ENCODE measurements around the gene BMI1. TPM values are rescaled to one million over a fixed set of nuclear protein-coding genes. Genes with fewer than 3 reads are reported as not detected.

BMI1 gene
- total RNA-seq, 4 donors from 2014 or later = 29.2 to 63.0 (median 42.5) TPM

DNA sequence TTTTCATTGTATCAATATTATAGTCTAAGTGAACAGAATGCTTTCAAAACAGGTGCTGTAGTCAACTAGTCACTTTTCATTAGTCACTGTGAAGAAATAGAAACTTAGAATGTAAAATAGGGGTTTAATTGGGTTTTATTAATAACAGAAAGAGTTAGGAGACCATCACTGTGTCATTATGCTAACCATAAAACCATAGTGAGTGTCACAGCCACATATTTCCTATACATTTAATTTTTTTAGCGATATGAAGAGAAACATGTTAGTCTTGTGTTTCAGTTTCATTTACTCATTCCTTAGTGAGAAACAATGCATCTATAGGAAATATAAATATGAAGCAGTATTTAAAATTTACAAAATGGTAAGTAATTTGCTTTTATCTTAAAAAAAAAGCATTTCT lies 46.6 kb downstream of the BMI1 start:
- H3K27me3 ChIP-seq = no peaks in the 10 kb centered on the region
- in situ Hi-C loops (cut with MboI; ENCODE audit: low pct_ligation_motif_present in 1 of 4, low pct_unique_long_range_greater_than_20kb in 1 of 4, low sequenced_read_pairs in 3 of 4) (no loop called here), intact Hi-C loops (cut with DNase I; ENCODE audit: low total_unique reads) (no loop called here)
- H3K36me3 ChIP-seq = no peaks in the 10 kb centered on the region
- no peak overlapping the region for H3K4me3 ChIP-seq
- H3K4me1 ChIP-seq = no peaks in the 10 kb centered on the region
- WGBS, 2 donors (ENCODE audit: low coverage in 1 of 2) = 70 to 87% methylated on average over 1 of the region's 1 CpG
- TF ChIP-seq POLR2A (IDR thresholded peaks at IDR 0.05) (no peak), EP300 (IDR thresholded peaks at IDR 0.05; ENCODE audit: low read depth) (no peak), POLR2AphosphoS5 (IDR thresholded peaks at IDR 0.05) (no peak)
- TF ChIP-seq, protein P1, sequence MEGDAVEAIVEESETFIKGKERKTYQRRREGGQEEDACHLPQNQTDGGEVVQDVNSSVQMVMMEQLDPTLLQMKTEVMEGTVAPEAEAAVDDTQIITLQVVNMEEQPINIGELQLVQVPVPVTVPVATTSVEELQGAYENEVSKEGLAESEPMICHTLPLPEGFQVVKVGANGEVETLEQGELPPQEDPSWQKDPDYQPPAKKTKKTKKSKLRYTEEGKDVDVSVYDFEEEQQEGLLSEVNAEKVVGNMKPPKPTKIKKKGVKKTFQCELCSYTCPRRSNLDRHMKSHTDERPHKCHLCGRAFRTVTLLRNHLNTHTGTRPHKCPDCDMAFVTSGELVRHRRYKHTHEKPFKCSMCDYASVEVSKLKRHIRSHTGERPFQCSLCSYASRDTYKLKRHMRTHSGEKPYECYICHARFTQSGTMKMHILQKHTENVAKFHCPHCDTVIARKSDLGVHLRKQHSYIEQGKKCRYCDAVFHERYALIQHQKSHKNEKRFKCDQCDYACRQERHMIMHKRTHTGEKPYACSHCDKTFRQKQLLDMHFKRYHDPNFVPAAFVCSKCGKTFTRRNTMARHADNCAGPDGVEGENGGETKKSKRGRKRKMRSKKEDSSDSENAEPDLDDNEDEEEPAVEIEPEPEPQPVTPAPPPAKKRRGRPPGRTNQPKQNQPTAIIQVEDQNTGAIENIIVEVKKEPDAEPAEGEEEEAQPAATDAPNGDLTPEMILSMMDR (IDR thresholded peaks at IDR 0.05) = no peak
- DNase-seq = no peak
- H3K9me3 ChIP-seq = no peaks in the 10 kb centered on the region
- no peak overlapping the region for H3K27ac ChIP-seq

- Histone ChIP-seq H3K9me3 (no peaks in the 10 kb centered on the region), H3K27me3 (no peaks in the 10 kb centered on the region)
Observed at GRCh38 chr10:22368402-22368801, 47.5 kb downstream of the BMI1 start.

DNA sequence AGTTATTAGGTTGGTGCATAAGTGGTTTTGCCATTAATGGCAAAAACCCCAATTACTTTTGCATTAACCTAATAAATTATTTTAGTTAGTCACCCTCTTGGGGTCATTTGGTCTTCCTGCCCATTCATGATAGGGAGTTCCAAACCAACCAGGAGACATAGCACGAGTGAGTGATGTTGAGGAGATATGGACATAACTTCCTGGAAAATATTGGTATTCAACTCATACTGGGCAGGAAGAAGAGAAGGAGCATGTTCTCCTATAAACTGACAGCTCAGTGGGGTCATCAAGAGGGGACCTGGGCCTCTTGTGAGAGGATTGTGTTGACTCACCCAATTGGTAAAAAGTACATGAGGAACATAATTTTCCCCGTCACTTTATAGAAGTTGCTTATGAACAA lies 48.1 kb downstream of the BMI1 start:
- H3K9me3 ChIP-seq = no peaks in the 10 kb centered on the region
- no peak for TF ChIP-seq POLR2AphosphoS5 (IDR thresholded peaks at IDR 0.05)
- TF ChIP-seq, protein P1 (IDR thresholded peaks at IDR 0.05) = no peak
- TF ChIP-seq POLR2A (IDR thresholded peaks at IDR 0.05) = no peak
- TF ChIP-seq EP300 (IDR thresholded peaks at IDR 0.05; ENCODE audit: low read depth) = no peak
- H3K36me3 ChIP-seq = no peaks in the 10 kb centered on the region
- in situ Hi-C loops (cut with MboI; ENCODE audit: low pct_ligation_motif_present in 1 of 4, low pct_unique_long_range_greater_than_20kb in 1 of 4, low sequenced_read_pairs in 3 of 4) = no loop called here
- intact Hi-C loops (cut with DNase I; ENCODE audit: low total_unique reads) = no loop called here
- no peak for DNase-seq
- H3K4me1 ChIP-seq = no peaks in the 10 kb centered on the region
- H3K27me3 ChIP-seq = no peaks in the 10 kb centered on the region
- H3K4me3 ChIP-seq = no peak overlapping the region
- 30 to 43% methylated on average over 2 of the region's 2 CpGs for WGBS, 2 donors (ENCODE audit: low coverage in 1 of 2)
- H3K27ac ChIP-seq = no peak overlapping the region

More at GRCh38 chr10:22368402-22368801, 47.5 kb downstream of the BMI1 start:
- Histone ChIP-seq H3K27ac (no peak overlapping the region), H3K4me1 (no peaks in the 10 kb centered on the region), H3K36me3 (no peaks in the 10 kb centered on the region), H3K4me3 (no peak overlapping the region)
- 77 to 90% methylated on average over 3 to 4 of the region's 4 CpGs for WGBS, 2 donors (ENCODE audit: low coverage in 1 of 2)
- no peak for DNase-seq
- intact Hi-C loops (cut with DNase I; ENCODE audit: low total_unique reads) (no loop called here), in situ Hi-C loops (cut with MboI; ENCODE audit: low pct_ligation_motif_present in 1 of 4, low pct_unique_long_range_greater_than_20kb in 1 of 4, low sequenced_read_pairs in 3 of 4) (no loop called here)
- no peak for TF ChIP-seq EP300 (IDR thresholded peaks at IDR 0.05; ENCODE audit: low read depth)
- TF ChIP-seq POLR2A (IDR thresholded peaks at IDR 0.05) = no peak
- TF ChIP-seq, protein P1 (IDR thresholded peaks at IDR 0.05) = no peak
- no peak for TF ChIP-seq POLR2AphosphoS5 (IDR thresholded peaks at IDR 0.05)

- no peak for DNase-seq
- TF ChIP-seq, protein P1 (IDR thresholded peaks at IDR 0.05) = no peak
- TF ChIP-seq POLR2A (IDR thresholded peaks at IDR 0.05) = no peak
- no peak for TF ChIP-seq POLR2AphosphoS5 (IDR thresholded peaks at IDR 0.05)
- no peak for TF ChIP-seq EP300 (IDR thresholded peaks at IDR 0.05; ENCODE audit: low read depth)
- Histone ChIP-seq H3K4me3 (no peak overlapping the region), H3K27ac (no peak overlapping the region), H3K4me1 (no peaks in the 10 kb centered on the region), H3K36me3 (no peaks in the 10 kb centered on the region), H3K9me3 (no peaks in the 10 kb centered on the region), H3K27me3 (no peaks in the 10 kb centered on the region)
- intact Hi-C loops (cut with DNase I; ENCODE audit: low total_unique reads) (no loop called here), in situ Hi-C loops (cut with MboI; ENCODE audit: low pct_ligation_motif_present in 1 of 4, low pct_unique_long_range_greater_than_20kb in 1 of 4, low sequenced_read_pairs in 3 of 4) (no loop called here)
- 78 to 86% methylated on average over 5 of the region's 5 CpGs for whole genome bisulfite sequencing, 2 donors (ENCODE audit: low coverage in 1 of 2)
Observed at GRCh38 chr10:22369434-22370072, 48.7 kb downstream of the BMI1 start.
